ENCODE data around the gene BTBD2. TPM values are rescaled to one million over a fixed set of nuclear protein-coding genes. Genes with fewer than 3 reads are reported as not detected.

BTBD2 gene
- total and polyA plus RNA-seq, 2 of the 13 experiments (the other 11 are each of a cell fraction or from before 2014, with no cell fraction given) = 28.1 to 45.3 TPM

DNA sequence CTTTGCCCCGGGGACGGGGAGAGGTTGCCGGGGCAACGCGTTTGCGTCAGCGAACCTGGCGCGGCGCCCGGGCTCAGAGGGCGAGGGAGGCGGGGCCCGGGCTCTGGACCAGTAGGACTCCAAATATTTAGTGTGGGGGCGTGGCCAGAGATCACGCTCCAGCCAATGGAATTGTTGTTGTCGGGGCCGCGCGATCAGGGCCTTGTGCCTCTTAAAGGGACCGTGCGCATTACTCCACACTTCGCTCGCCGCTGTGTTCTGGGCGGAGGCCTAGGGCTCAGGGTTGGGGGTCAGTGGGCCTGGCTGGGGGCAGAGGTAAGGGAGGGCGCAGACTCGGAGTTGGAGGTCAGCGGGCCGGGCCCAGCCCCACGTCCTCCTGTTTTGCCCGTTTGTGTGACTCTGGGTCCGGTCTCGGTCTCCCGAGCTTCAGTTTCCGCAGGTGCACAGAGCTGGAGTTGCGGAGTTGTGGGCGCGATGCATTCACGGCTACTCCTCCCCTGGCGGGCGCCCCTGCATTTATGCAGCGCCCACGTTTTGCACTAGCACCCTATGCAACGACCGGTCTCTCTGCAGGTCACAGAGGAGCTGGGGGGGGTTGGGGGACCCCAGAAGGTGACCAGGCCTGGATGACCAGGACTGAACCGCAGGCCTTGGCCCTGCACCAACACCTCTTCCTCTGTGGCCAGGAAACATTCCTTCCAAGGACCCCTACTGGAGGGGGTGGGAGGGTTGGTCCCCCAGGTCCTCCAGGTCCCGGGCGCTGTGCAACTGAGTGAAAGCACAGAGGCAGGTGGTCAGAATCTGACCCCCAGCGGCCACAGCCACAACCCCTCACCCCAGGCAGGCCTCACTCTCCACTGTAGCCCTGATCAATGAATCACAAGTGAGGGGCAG is 46.2 kb upstream of the BTBD2 start (continued):
- TF ChIP-seq, protein P1, sequence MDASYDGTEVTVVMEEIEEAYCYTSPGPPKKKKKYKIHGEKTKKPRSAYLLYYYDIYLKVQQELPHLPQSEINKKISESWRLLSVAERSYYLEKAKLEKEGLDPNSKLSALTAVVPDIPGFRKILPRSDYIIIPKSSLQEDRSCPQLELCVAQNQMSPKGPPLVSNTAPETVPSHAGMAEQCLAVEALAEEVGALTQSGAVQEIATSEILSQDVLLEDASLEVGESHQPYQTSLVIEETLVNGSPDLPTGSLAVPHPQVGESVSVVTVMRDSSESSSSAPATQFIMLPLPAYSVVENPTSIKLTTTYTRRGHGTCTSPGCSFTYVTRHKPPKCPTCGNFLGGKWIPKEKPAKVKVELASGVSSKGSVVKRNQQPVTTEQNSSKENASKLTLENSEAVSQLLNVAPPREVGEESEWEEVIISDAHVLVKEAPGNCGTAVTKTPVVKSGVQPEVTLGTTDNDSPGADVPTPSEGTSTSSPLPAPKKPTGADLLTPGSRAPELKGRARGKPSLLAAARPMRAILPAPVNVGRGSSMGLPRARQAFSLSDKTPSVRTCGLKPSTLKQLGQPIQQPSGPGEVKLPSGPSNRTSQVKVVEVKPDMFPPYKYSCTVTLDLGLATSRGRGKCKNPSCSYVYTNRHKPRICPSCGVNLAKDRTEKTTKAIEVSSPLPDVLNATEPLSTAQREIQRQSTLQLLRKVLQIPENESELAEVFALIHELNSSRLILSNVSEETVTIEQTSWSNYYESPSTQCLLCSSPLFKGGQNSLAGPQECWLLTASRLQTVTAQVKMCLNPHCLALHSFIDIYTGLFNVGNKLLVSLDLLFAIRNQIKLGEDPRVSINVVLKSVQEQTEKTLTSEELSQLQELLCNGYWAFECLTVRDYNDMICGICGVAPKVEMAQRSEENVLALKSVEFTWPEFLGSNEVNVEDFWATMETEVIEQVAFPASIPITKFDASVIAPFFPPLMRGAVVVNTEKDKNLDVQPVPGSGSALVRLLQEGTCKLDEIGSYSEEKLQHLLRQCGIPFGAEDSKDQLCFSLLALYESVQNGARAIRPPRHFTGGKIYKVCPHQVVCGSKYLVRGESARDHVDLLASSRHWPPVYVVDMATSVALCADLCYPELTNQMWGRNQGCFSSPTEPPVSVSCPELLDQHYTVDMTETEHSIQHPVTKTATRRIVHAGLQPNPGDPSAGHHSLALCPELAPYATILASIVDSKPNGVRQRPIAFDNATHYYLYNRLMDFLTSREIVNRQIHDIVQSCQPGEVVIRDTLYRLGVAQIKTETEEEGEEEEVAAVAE (CRISPR knock-in tag; IDR thresholded peaks at IDR 0.05; ENCODE audit: borderline replicate concordance) = peak; percentile 47; the same call in 1 of the 2 replicates
- TF ChIP-seq E2F5 (CRISPR knock-in tag; conservative IDR thresholded peaks at IDR 0.05) (no peak), RAD21 (CRISPR knock-in tag; IDR thresholded peaks at IDR 0.05) (peak; percentile 40), HNRNPLL (IDR thresholded peaks at IDR 0.05; ENCODE audit: low read depth, low read length, poor library complexity, severe bottlenecking) (no peak), ZNF569 (CRISPR knock-in tag; IDR thresholded peaks at IDR 0.05; ENCODE audit: borderline replicate concordance) (no peak; the same call in 1 of the 2 replicates), MYC (CRISPR knock-in tag; IDR thresholded peaks at IDR 0.05; ENCODE audit: borderline replicate concordance) (peak; percentile 44; the same call in 1 of the 2 replicates), NKX3-1 (CRISPR knock-in tag; IDR thresholded peaks at IDR 0.05) (no peak), ZNF558 (CRISPR knock-in tag; IDR thresholded peaks at IDR 0.05; ENCODE audit: borderline replicate concordance) (no peak), HNF4A (CRISPR knock-in tag; IDR thresholded peaks at IDR 0.05) (peak; percentile 55), ZMYM3 (CRISPR knock-in tag; IDR thresholded peaks at IDR 0.05) (peak; percentile 82), DNMT3B (CRISPR knock-in tag; conservative IDR thresholded peaks at IDR 0.05) (no peak), ZNF205 (CRISPR knock-in tag; IDR thresholded peaks at IDR 0.05) (0 out of 2 replicates have a peak, but pooled peaks have one; percentile 51), ZMYM4 (CRISPR knock-in tag; IDR thresholded peaks at IDR 0.05) (no peak; the same call in 1 of the 2 replicates), ZSCAN22 (CRISPR knock-in tag; IDR thresholded peaks at IDR 0.05) (no peak), ZNF788 (CRISPR knock-in tag; IDR thresholded peaks at IDR 0.05; ENCODE audit: borderline replicate concordance) (0 out of 2 replicates have a peak, but pooled peaks have one; percentile 3), ZBTB38 (CRISPR knock-in tag; IDR thresholded peaks at IDR 0.05) (peak; percentile 25; the same call in 1 of the 2 replicates), CREB1 (IDR thresholded peaks at IDR 0.05) (peak; percentile 72), CREB1 (CRISPR knock-in tag; IDR thresholded peaks at IDR 0.05) (peak; percentile 41; the same call in 1 of the 2 replicates), FOXK2 (IDR thresholded peaks at IDR 0.05) (no peak; the same call in 1 of the 2 replicates), NFYC (CRISPR knock-in tag; IDR thresholded peaks at IDR 0.05) (peak; percentile 86)
- TF ChIP-seq, protein P2, sequence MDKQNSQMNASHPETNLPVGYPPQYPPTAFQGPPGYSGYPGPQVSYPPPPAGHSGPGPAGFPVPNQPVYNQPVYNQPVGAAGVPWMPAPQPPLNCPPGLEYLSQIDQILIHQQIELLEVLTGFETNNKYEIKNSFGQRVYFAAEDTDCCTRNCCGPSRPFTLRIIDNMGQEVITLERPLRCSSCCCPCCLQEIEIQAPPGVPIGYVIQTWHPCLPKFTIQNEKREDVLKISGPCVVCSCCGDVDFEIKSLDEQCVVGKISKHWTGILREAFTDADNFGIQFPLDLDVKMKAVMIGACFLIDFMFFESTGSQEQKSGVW (CRISPR knock-in tag; IDR thresholded peaks at IDR 0.05; ENCODE audit: borderline replicate concordance) = no peak
- TF ChIP-seq, protein P3, sequence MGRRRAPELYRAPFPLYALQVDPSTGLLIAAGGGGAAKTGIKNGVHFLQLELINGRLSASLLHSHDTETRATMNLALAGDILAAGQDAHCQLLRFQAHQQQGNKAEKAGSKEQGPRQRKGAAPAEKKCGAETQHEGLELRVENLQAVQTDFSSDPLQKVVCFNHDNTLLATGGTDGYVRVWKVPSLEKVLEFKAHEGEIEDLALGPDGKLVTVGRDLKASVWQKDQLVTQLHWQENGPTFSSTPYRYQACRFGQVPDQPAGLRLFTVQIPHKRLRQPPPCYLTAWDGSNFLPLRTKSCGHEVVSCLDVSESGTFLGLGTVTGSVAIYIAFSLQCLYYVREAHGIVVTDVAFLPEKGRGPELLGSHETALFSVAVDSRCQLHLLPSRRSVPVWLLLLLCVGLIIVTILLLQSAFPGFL (CRISPR knock-in tag; IDR thresholded peaks at IDR 0.05) = no peak

Measured in HepG2 (cell line).